ENCODE results near the gene ENPP1. TPM values are rescaled to one million over a fixed set of nuclear protein-coding genes. Genes with fewer than 3 reads are reported as not detected.

The ENPP1 gene
- polyA plus RNA-seq, 3 donors = not detected

GRCh38 chr6:131852200-131852599 lies 44.4 kb downstream of the ENPP1 start:
- Histone ChIP-seq H3K4me1 (ENCODE audit: control insufficient read depth in 1 of 2, insufficient read depth in 2 of 2, low read length in 2 of 2) (no peaks in the 10 kb centered on the region), H3K9ac (ENCODE audit: insufficient read depth, low read length, poor library complexity, severe bottlenecking) (no peak overlapping the region), H3K4me2 (replicated peaks; ENCODE audit: extremely low read depth, low read length, poor library complexity, severe bottlenecking) (no peak overlapping the region), H3K9me3 (replicated peaks in 1 of 2; ENCODE audit: control insufficient read depth in 1 of 2, insufficient read depth in 1 of 2, low read length in 2 of 2) (no peaks in the 10 kb centered on the region), H3K27me3 (ENCODE audit: control insufficient read depth in 2 of 2, insufficient read depth in 2 of 2, low read length in 2 of 2) (no peaks in the 10 kb centered on the region), H4K20me1 (ENCODE audit: insufficient read depth, low read length) (no peaks in the 10 kb centered on the region), H3K4me3 (replicated peaks in 1 of 3; ENCODE audit: low read depth in 2 of 3, low read length in 3 of 3) (no peak overlapping the region), H3K27ac (ENCODE audit: low read depth in 1 of 2, low read length in 2 of 2) (no peak overlapping the region), H3K36me3 (replicated peaks in 1 of 2; ENCODE audit: control insufficient read depth in 1 of 2, insufficient read depth in 2 of 2, low read length in 2 of 2) (no peaks in the 10 kb centered on the region), H2AFZ (ENCODE audit: insufficient read depth, low read depth, low read length, poor library complexity, severe bottlenecking) (no peak overlapping the region), H3K79me2 (ENCODE audit: insufficient read depth, low read length) (no peaks in the 10 kb centered on the region)
- no peaks in the 10 kb centered on the region for H3K9me3 Mint-ChIP-seq
- H3K4me3 Mint-ChIP-seq = no peak overlapping the region
- no peak for TF ChIP-seq CTCF (IDR thresholded peaks at IDR 0.05)
- intact Hi-C loops (cut with micrococcal nuclease) = no loop called here
- no peak for DNase-seq
- H3K4me1 Mint-ChIP-seq = no peaks in the 10 kb centered on the region
- no peaks in the 10 kb centered on the region for H3K36me3 Mint-ChIP-seq
- peaks cover 0 to 3% (median 0%) of the 10 kb centered on the region in 3 donors for H3K27me3 Mint-ChIP-seq (ENCODE audit: low read depth in 3 of 3)
- no peak overlapping the region for H3K27ac Mint-ChIP-seq

- WGBS (ENCODE audit: insufficient coverage) = no CpG with 5 or more reads among the region's 2 CpGs
- no peaks in the 10 kb centered on the region for H3K36me3 Mint-ChIP-seq
- Histone ChIP-seq H3K9me3 (replicated peaks in 1 of 2; ENCODE audit: control insufficient read depth in 1 of 2, insufficient read depth in 1 of 2, low read length in 2 of 2) (no peaks in the 10 kb centered on the region), H3K4me1 (ENCODE audit: control insufficient read depth in 1 of 2, insufficient read depth in 2 of 2, low read length in 2 of 2) (no peaks in the 10 kb centered on the region), H3K9ac (ENCODE audit: insufficient read depth, low read length, poor library complexity, severe bottlenecking) (no peak overlapping the region), H3K4me3 (replicated peaks in 1 of 3; ENCODE audit: low read depth in 2 of 3, low read length in 3 of 3) (no peak overlapping the region), H3K27ac (ENCODE audit: low read depth in 1 of 2, low read length in 2 of 2) (no peak overlapping the region), H3K36me3 (replicated peaks in 1 of 2; ENCODE audit: control insufficient read depth in 1 of 2, insufficient read depth in 2 of 2, low read length in 2 of 2) (no peaks in the 10 kb centered on the region), H3K27me3 (ENCODE audit: control insufficient read depth in 2 of 2, insufficient read depth in 2 of 2, low read length in 2 of 2) (no peaks in the 10 kb centered on the region), H3K4me2 (replicated peaks; ENCODE audit: extremely low read depth, low read length, poor library complexity, severe bottlenecking) (no peak overlapping the region), H2AFZ (ENCODE audit: insufficient read depth, low read depth, low read length, poor library complexity, severe bottlenecking) (no peak overlapping the region), H3K79me2 (ENCODE audit: insufficient read depth, low read length) (no peaks in the 10 kb centered on the region), H4K20me1 (ENCODE audit: insufficient read depth, low read length) (no peaks in the 10 kb centered on the region)
- H3K4me1 Mint-ChIP-seq = no peaks in the 10 kb centered on the region
- no peak overlapping the region for H3K4me3 Mint-ChIP-seq
- H3K9me3 Mint-ChIP-seq = peaks cover 0 to 2% (median 0%) of the 10 kb centered on the region in 7 donors
- no peak for DNase-seq
- peaks cover 0 to 5% (median 0%) of the 10 kb centered on the region in 3 donors for H3K27me3 Mint-ChIP-seq (ENCODE audit: low read depth in 3 of 3)
- H3K27ac Mint-ChIP-seq = no peak overlapping the region
- intact Hi-C loops (cut with micrococcal nuclease) = no loop called here
- no peak for TF ChIP-seq CTCF (IDR thresholded peaks at IDR 0.05)
Measured at GRCh38 chr6:131854803-131855202, 47.0 kb downstream of the ENPP1 start.
